HCT116 (cell line): Measurements from ENCODE around the gene SLFNL1. TPM values are rescaled to one million over a fixed set of nuclear protein-coding genes. Genes with fewer than 3 reads are reported as not detected.
A peak's percentile ranks its signal among the peaks of the same experiment; 100 is the strongest.

Experiments used
- ATAC-seq: fragments of 200-7000 bp; cut with Tn5 transposase; 2 replicates; pipeline ENCODE4 v1.9.1; 2020; ENCODE audit warnings: mild to moderate bottlenecking, moderate library complexity
- BruUV-seq: library from RNA; stranded (reverse); fragments of 400-500 nt; replicated peaks from 2 replicates; lab custom pipeline; 2021; lab: Mats Ljungman, UMichigan
- CTCF ChIA-PET: fragments of 300-600 bp; sonication (Branson Sonifier 250); formaldehyde crosslinking; loops from one replicate; lab custom pipeline; 2021; ENCODE audit warnings: antibody characterized with exemption; lab: Charles Lee
- POLR2A ChIA-PET: fragments of 300-600, 350-600 bp; sonication (Branson Sonifier 250); formaldehyde crosslinking; loops from one replicate; lab custom pipeline; 2021; ENCODE audit warnings: antibody characterized with exemption; lab: Charles Lee
- RAD21 ChIA-PET, 2 experiments: fragments of 300-600 bp; sonication (Branson Sonifier 250); formaldehyde crosslinking; loops; one replicate each; lab custom pipeline; 2023; ENCODE audit warnings: low total read pairs in 2 of 2; ENCODE audit not compliant: uncharacterized antibody in 2 of 2, unreplicated experiment in 2 of 2, low non-redundant PET in 1 of 2; lab: Charles Lee
- DNase-seq: peaks from one replicate; pipeline ENCODE4 v3.0.0-alpha.2; 2010; ENCODE audit warnings: low read depth, low spot score
- H2AFZ ChIP-seq: fragments of 200-600 bp; shearing (Covaris generic), sonication (generic); 2 replicates; pipeline ENCODE4 v1.6.1; 2017; ENCODE audit warnings: low read depth, mixed run types, mixed read lengths, antibody characterized with exemption, low read length; ENCODE audit not compliant: poor library complexity, severe bottlenecking
- H3K27ac ChIP-seq: 2 replicates; pipeline ENCODE4 v1.5.1; 2012; ENCODE audit warnings: low read depth, low read length
- H3K27me3 ChIP-seq: fragments of 200-600 bp; sonication (generic); 2 replicates; pipeline ENCODE4 v1.6.1; 2016; ENCODE audit warnings: mixed run types, low read length, mixed read lengths; ENCODE audit not compliant: insufficient read depth
- H3K36me3 ChIP-seq, 2 experiments: fragments of 200-500 bp in 1 of 2; fragments of 200-600 bp in 1 of 2; sonication (Bioruptor generic) in 1 of 2; sonication (generic) in 1 of 2; 2 replicates each; pipeline versions ENCODE4 v1.5.1 to v1.6.1; 2014 to 2016; ENCODE audit warnings: low read length in 2 of 2, inconsistent platforms in 1 of 2, mixed read lengths in 1 of 2, mixed run types in 1 of 2; ENCODE audit not compliant: insufficient read depth in 2 of 2, control insufficient read depth in 1 of 2
- H3K4me1 ChIP-seq, 2 experiments: fragments of 200-600 bp in 1 of 2; sonication (generic) in 1 of 2; 2 replicates each; pipeline versions ENCODE4 v1.5.1 to v1.6.1; 2012 to 2017; ENCODE audit warnings: low read length in 2 of 2, inconsistent platforms in 1 of 2, mild to moderate bottlenecking in 1 of 2, mixed read lengths in 1 of 2, mixed run types in 1 of 2, moderate library complexity in 1 of 2; ENCODE audit not compliant: insufficient read depth in 2 of 2, control insufficient read depth in 1 of 2
- H3K4me2 ChIP-seq: fragments of 200-600 bp; sonication (generic); 2 replicates; pipeline ENCODE4 v1.6.1; 2017; ENCODE audit warnings: mixed run types, low read length, mixed read lengths
- H3K4me3 ChIP-seq, 2 experiments: fragments of 200-600 bp in 1 of 2; sonication (generic) in 1 of 2; replicated peaks in 1 of 2; 2 replicates each; pipeline ENCODE4 v1.5.1; 2011 to 2016; ENCODE audit warnings: low read length in 2 of 2, control low read depth in 1 of 2, low read depth in 1 of 2, mild to moderate bottlenecking in 1 of 2, mixed read lengths in 1 of 2, mixed run types in 1 of 2
- H3K79me2 ChIP-seq: fragments of 200-600 bp; sonication (generic); 2 replicates; pipeline ENCODE4 v1.6.1; 2017; ENCODE audit warnings: mild to moderate bottlenecking, mixed run types, low read length, moderate library complexity, mixed read lengths; ENCODE audit not compliant: insufficient read depth
- H3K9ac ChIP-seq: fragments of 200-600 bp; sonication (generic); 2 replicates; pipeline ENCODE4 v1.6.1; 2016; ENCODE audit warnings: low read length, mixed read lengths
- H3K9me2 ChIP-seq: fragments of 200-600 bp; sonication (generic), shearing (Covaris generic); 2 replicates; pipeline ENCODE4 v1.6.1; 2017; ENCODE audit warnings: mixed run types, mild to moderate bottlenecking, moderate library complexity; ENCODE audit not compliant: insufficient read depth
- H3K9me3 ChIP-seq, 2 experiments: fragments of 200-500 bp in 1 of 2; fragments of 200-600 bp in 1 of 2; sonication (Bioruptor generic) in 1 of 2; sonication (generic) in 1 of 2; 2 replicates each; pipeline ENCODE4 v1.6.1; 2014 to 2017; ENCODE audit warnings: low read length in 2 of 2, mixed read lengths in 2 of 2, inconsistent platforms in 1 of 2, low read depth in 1 of 2, mild to moderate bottlenecking in 1 of 2, mixed run types in 1 of 2, moderate library complexity in 1 of 2; ENCODE audit not compliant: control insufficient read depth in 1 of 2, insufficient read depth in 1 of 2
- H4K20me1 ChIP-seq: fragments of 200-600 bp; sonication (generic), shearing (Covaris generic); 2 replicates; pipeline ENCODE4 v1.6.1; 2017; ENCODE audit warnings: mixed run types, mild to moderate bottlenecking, moderate library complexity; ENCODE audit not compliant: insufficient read depth
- EGR1 ChIP-seq: IDR thresholded peaks from 2 replicates; pipeline ENCODE4 v1.6.1; 2012; ENCODE audit warnings: low read depth
- JUND ChIP-seq: IDR thresholded peaks from 2 replicates; pipeline ENCODE4 v1.6.1; 2012
- POLR2AphosphoS5 ChIP-seq: IDR thresholded peaks from 2 replicates; pipeline ENCODE4 v1.6.1; 2011; ENCODE audit warnings: mild to moderate bottlenecking, low read depth, low read length, moderate library complexity
- RAD21 ChIP-seq: IDR thresholded peaks from 2 replicates; pipeline ENCODE4 v1.6.1; 2012; ENCODE audit warnings: low read depth, mild to moderate bottlenecking
- REST ChIP-seq: IDR thresholded peaks from 2 replicates; pipeline ENCODE4 v1.6.1; 2012; ENCODE audit warnings: low read depth
- SIN3A ChIP-seq: IDR thresholded peaks from 2 replicates; pipeline ENCODE4 v1.6.1; 2012; ENCODE audit warnings: low read depth
- TCF7L2 ChIP-seq: IDR thresholded peaks from 2 replicates; pipeline ENCODE4 v1.7.0; 2011; ENCODE audit warnings: borderline replicate concordance, inconsistent platforms; ENCODE audit not compliant: insufficient read depth, insufficient read length; ENCODE audit errors: extremely low read depth
- YY1 ChIP-seq: IDR thresholded peaks from 2 replicates; pipeline ENCODE4 v1.6.1; 2011; ENCODE audit warnings: low read length, low read depth, moderate library complexity, mild to moderate bottlenecking; ENCODE audit not compliant: insufficient replicate concordance; ENCODE audit errors: extremely low read depth
- ZFX ChIP-seq: fragments of 450-650 bp; IDR thresholded peaks from 2 replicates; pipeline ENCODE4 v1.6.1; 2017
- ZNF274 ChIP-seq: fragments of 200-500 bp; sonication (Bioruptor generic); IDR thresholded peaks from 2 replicates; pipeline ENCODE4 v1.6.1; 2014; ENCODE audit warnings: mild to moderate bottlenecking, low read depth, low read length, inconsistent platforms
- intact Hi-C: fragments of 100-400 bp; cut with micrococcal nuclease; formaldehyde crosslinking; loops from 2 replicates; pipeline ENCODE4 v1.10.0; 2022
- total RNA-seq: library from RNA; stranded (reverse); gene quantifications from one replicate; pipeline ENCODE4 v1.2.1, GENCODE V29; 2021; ENCODE audit not compliant: unreplicated experiment

The SLFNL1 gene
- total RNA-seq, 1 experiment from 2014 or later: 0.20 TPM

DNA sequence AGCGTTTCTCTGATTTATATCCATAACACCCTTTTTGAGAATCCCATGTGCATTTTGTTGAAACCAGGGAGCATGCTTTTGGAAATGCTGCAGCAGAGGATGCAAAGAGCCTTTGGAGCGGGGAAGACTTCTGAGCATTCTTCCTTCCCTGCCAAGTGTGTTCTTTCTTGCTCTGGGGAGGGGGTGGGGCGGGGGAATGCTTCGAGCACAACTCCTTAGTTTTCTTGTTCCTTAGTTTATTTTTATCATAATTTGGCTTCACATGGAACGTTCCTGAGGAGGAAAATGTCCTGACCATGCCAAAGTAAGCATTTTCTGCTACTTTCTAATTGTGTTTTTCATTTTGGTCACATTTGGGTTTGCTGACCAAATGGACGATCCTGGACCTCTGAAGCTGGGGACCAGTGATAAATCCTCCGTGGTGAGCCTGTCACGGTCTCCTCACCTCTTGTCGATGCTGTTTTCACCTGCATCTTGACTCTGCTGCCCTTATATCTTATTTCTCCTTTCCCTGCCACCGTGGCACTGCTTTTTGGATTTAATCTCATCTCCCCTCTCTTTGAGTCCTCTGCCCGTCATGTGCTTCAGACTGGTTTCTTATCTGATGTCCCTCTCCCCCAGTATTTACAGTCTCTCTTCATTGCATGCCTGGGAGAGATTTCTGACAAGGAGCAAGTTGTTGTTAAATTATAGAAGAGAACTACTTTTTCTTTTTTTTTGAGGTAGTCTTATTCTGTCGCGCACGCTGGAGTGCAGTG lies 39.7 kb downstream of the SLFNL1 start:
- ATAC-seq (no peak), DNase-seq (no peak)
- no TSS peak for BruUV-seq
- Histone ChIP-seq H3K27me3 (no peaks in the 10 kb centered on the region), H3K9me3 (no peaks in the 10 kb centered on the region), H3K4me1 (peaks cover 7 to 32% of the 10 kb centered on the region in 2 experiments; a peak in 3 of 4 replicates), H3K9me2 (no peaks in the 10 kb centered on the region), H3K36me3 (peaks cover 31 to 42% of the 10 kb centered on the region in 2 experiments), H3K79me2 (peaks cover 69% of the 10 kb centered on the region), H3K9ac (peak overlapping the region; percentile 97; the same call in 1 of the 2 replicates), H3K27ac (no peak overlapping the region), H3K4me3 (no peak overlapping the region), H2AFZ (no peak overlapping the region), H4K20me1 (peaks cover 22% of the 10 kb centered on the region; the same call in 1 of the 2 replicates), H3K4me2 (peak overlapping the region; percentile 92)
- ChIA-PET RAD21 (no interaction called here), CTCF (no interaction called here), POLR2A (no interaction called here)
- intact Hi-C loops: no loop called here
- no peak for TF ChIP-seq EGR1

DNA sequence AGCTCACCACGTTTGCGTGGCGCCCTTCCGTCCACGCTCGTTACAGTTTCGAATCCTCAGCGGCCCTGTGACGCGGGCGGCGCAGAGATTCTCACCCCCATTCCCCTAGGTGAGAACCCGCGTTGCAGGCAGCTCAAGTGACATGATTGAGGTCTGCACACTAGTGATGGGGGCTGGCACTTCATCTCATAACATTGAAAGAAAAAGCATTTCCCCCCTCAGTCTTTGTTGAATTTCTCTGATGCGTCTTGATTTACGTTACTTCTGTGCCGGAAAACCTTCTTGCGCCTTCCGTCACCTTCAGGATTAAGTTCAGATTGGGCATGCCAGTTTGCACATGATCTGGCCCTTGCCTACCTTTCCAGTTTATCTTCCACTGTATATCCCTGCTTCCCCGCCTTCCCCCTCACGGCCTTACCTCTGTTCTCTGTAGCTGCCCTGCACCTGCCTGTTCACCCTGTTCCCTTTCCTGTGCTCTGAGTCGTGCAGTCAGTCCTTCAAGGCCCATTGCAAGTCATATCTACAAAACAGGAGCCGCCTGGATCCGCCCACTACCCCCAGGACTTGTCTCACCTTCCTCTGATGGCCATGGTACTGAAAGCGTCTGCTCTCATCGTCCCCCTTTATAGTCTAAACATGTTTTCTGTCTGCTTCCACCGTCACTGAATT lies 40.9 kb downstream of the SLFNL1 start:
- peak overlapping the region; percentile 84 for H3K27ac ChIP-seq
- TF ChIP-seq JUND (0 out of 2 replicates have a peak, but pooled peaks have one; percentile 13), ZNF274 (no peak), SIN3A (peak; percentile 38; the same call in 1 of the 2 replicates), REST (no peak), TCF7L2 (peak; percentile 39), POLR2AphosphoS5 (no peak), RAD21 (no peak), YY1 (no peak), ZFX (peak; percentile 72)
- H3K9me3 ChIP-seq: no peaks in the 10 kb centered on the region
- H3K79me2 ChIP-seq: peaks cover 57% of the 10 kb centered on the region
- ChIA-PET POLR2A (interaction anchor here (0.7 to 1.5 kb wide), 4 partner anchors 14 to 33 kb away, joined by 3 to 6 read pairs (median 4); no protein-coding TSS in a partner anchor), CTCF (interaction anchor here (2.0 kb wide), 1 partner anchor 23 kb away, joined by 5 read pairs; no protein-coding TSS in a partner anchor), RAD21 (no interaction called here)
- peaks cover 7 to 36% of the 10 kb centered on the region in 2 experiments; a peak in 3 of 4 replicates for H3K4me1 ChIP-seq
- no peaks in the 10 kb centered on the region for H3K27me3 ChIP-seq
- no peak overlapping the region for H2AFZ ChIP-seq
- DNase-seq: no peak
- peak overlapping the region; percentile 92 for H3K4me2 ChIP-seq
- H3K9ac ChIP-seq: peak overlapping the region; percentile 97
- intact Hi-C loops: no loop called here
- no peaks in the 10 kb centered on the region for H3K9me2 ChIP-seq
- H3K4me3 ChIP-seq: peak overlapping the region; percentile 74 to 79
- no peak for ATAC-seq
- peaks cover 22% of the 10 kb centered on the region; the same call in 1 of the 2 replicates for H4K20me1 ChIP-seq
- no TSS peak for BruUV-seq
- peaks cover 20 to 29% of the 10 kb centered on the region in 2 experiments for H3K36me3 ChIP-seq
